Measurements from ENCODE around the gene PRDX4.
A peak's percentile ranks its signal among the peaks of the same experiment; 100 is the strongest.
"Not testable (repeated sequence)": the region's sequence is repeated elsewhere in the genome, so short reads cannot be mapped to it uniquely, and the experiment has no call there.

PRDX4 gene

GRCh38 chrX:23676486-23676885, 9.2 kb downstream of the PRDX4 start:
- H3K4me3 ChIP-seq (ENCODE audit: low read depth, low read length); H3K9me3 ChIP-seq (ENCODE audit: control insufficient read depth, insufficient read depth, low read depth, low read length); H3K27ac ChIP-seq (ENCODE audit: extremely low read depth, low read depth, low read length); H3K4me1 ChIP-seq (ENCODE audit: control insufficient read depth, insufficient read depth, low read length): not testable (repeated sequence)
- peaks cover 36 to 47% of the 10 kb centered on the region in 2 experiments for H3K36me3 ChIP-seq (ENCODE audit: control insufficient read depth in 2 of 2, insufficient read depth in 1 of 2, low read length in 2 of 2)
- ChIA-PET POLR2A (interaction anchor here (0.5 kb wide), 1 partner anchor 254 kb away, joined by 3 read pairs; no protein-coding TSS in a partner anchor), CTCF (interaction anchor here (0.7 to 1.0 kb wide), 2 partner anchors 226 to 288 kb away, joined by 3 to 6 read pairs; no protein-coding TSS in a partner anchor)
- TF ChIP-seq ZNF121 (tag by site-specific recombination; IDR thresholded peaks at IDR 0.05): peak; percentile 97

- Histone ChIP-seq H3K4me1 (ENCODE audit: control insufficient read depth, insufficient read depth, low read length) (no peaks in the 10 kb centered on the region), H3K27ac (ENCODE audit: extremely low read depth, low read depth, low read length) (no peak overlapping the region), H3K9me3 (ENCODE audit: control insufficient read depth, insufficient read depth, low read depth, low read length) (no peaks in the 10 kb centered on the region), H3K4me3 (ENCODE audit: low read depth, low read length) (no peak overlapping the region), H3K36me3 (ENCODE audit: control insufficient read depth in 2 of 2, insufficient read depth in 1 of 2, low read length in 2 of 2) (no peaks in the 10 kb centered on the region)
- TF ChIP-seq GLIS2 (tag by site-specific recombination; IDR thresholded peaks at IDR 0.05): no peak
- TF ChIP-seq ZNF473 (tag by site-specific recombination; IDR thresholded peaks at IDR 0.05): no peak
- no peak for TF ChIP-seq ZNF112 (tag by site-specific recombination; IDR thresholded peaks at IDR 0.05)
- TF ChIP-seq ZNF292 (tag by site-specific recombination; IDR thresholded peaks at IDR 0.05; ENCODE audit: borderline replicate concordance, low read depth): no peak
- TF ChIP-seq ZNF426 (tag by site-specific recombination; IDR thresholded peaks at IDR 0.05): no peak
- TF ChIP-seq ZNF521 (tag by site-specific recombination; IDR thresholded peaks at IDR 0.05): no peak
- TF ChIP-seq ELK4 (IDR thresholded peaks at IDR 0.05; ENCODE audit: borderline replicate concordance, low read depth, low read length): no peak
- no peak for TF ChIP-seq ZNF785 (tag by site-specific recombination; IDR thresholded peaks at IDR 0.05)
- TF ChIP-seq ZNF2 (tag by site-specific recombination; IDR thresholded peaks at IDR 0.05): no peak
- TF ChIP-seq ZNF239 (tag by site-specific recombination; IDR thresholded peaks at IDR 0.05): no peak
- no peak for TF ChIP-seq BCL11B (tag by site-specific recombination; IDR thresholded peaks at IDR 0.05; ENCODE audit: low read depth)
- TF ChIP-seq ZNF514 (tag by site-specific recombination; IDR thresholded peaks at IDR 0.05): no peak
- TF ChIP-seq TCF7L2 (IDR thresholded peaks at IDR 0.05; ENCODE audit: borderline replicate concordance, low read depth, low read length): no peak
- no peak for TF ChIP-seq ZBTB7A (tag by site-specific recombination; IDR thresholded peaks at IDR 0.05; ENCODE audit: low read depth)
- no peak for TF ChIP-seq HOXD13 (CRISPR knock-in tag; IDR thresholded peaks at IDR 0.05; ENCODE audit: borderline replicate concordance)
- TF ChIP-seq ZNF416 (tag by site-specific recombination; IDR thresholded peaks at IDR 0.05): no peak
- no peak for TF ChIP-seq ZNF280C (tag by site-specific recombination; IDR thresholded peaks at IDR 0.05)
- TF ChIP-seq ZNF747 (tag by site-specific recombination; IDR thresholded peaks at IDR 0.05): no peak
- ChIA-PET CTCF (interaction anchor here (0.6 to 9.1 kb wide), 5 partner anchors 10 to 1707 kb away, joined by 3 to 130 read pairs (median 3); no protein-coding TSS in a partner anchor), POLR2A (no interaction called here)
Measured at GRCh38 chrX:23692166-23692565, 24.9 kb downstream of the PRDX4 start.

- H3K4me1 ChIP-seq (ENCODE audit: control insufficient read depth, insufficient read depth, low read length): no peaks in the 10 kb centered on the region
- ChIA-PET CTCF (interaction anchor here (0.5 to 9.1 kb wide), 15 partner anchors 11 to 1593 kb away, joined by 3 to 130 read pairs (median 3); partner anchors contain the start of gene EIF2S3), POLR2A (no interaction called here)
- H3K4me3 ChIP-seq (ENCODE audit: low read depth, low read length): no peak overlapping the region
- no peak for TF ChIP-seq TCF7L2 (IDR thresholded peaks at IDR 0.05; ENCODE audit: borderline replicate concordance, low read depth, low read length)
- peak; percentile 38 for TF ChIP-seq ZNF654 (tag by site-specific recombination; IDR thresholded peaks at IDR 0.05; ENCODE audit: low read depth)
- no peaks in the 10 kb centered on the region for H3K9me3 ChIP-seq (ENCODE audit: control insufficient read depth, insufficient read depth, low read depth, low read length)
- no peak overlapping the region for H3K27ac ChIP-seq (ENCODE audit: extremely low read depth, low read depth, low read length)
- H3K36me3 ChIP-seq (ENCODE audit: control insufficient read depth in 2 of 2, insufficient read depth in 1 of 2, low read length in 2 of 2): no peaks in the 10 kb centered on the region
Measured at GRCh38 chrX:23694606-23695005, 27.3 kb downstream of the PRDX4 start.

Data from HEK293 (cell line).